ENCODE measurements around the gene TICAM2.

TICAM2 gene

GRCh38 chr5:115530426-115530825 lies 71.9 kb downstream of the TICAM2 start:
- no peak for DNase-seq
